GM18951 (cell line): Measurements from ENCODE around the gene PDE2A.

Source experiments
- POLR2A ChIP-seq: IDR thresholded peaks from 4 replicates; pipeline ENCODE4 v1.6.1; 2011; ENCODE audit warnings: mild to moderate bottlenecking; ENCODE audit not compliant: insufficient read length, insufficient read depth; ENCODE audit errors: extremely low read depth
- in situ Hi-C: fragments of 300-500 bp; cut with MboI; formaldehyde crosslinking; loops from one replicate; pipeline ENCODE4 v1.12.0; 2022; ENCODE audit warnings: low sequenced_read_pairs, mixed read lengths, inconsistent platforms; ENCODE audit not compliant: unreplicated experiment

PDE2A gene

GRCh38 chr11:72626414-72626936 is 47.7 kb downstream of the PDE2A start:
- no peak for TF ChIP-seq POLR2A
- in situ Hi-C loops: no loop called here

- no peak for TF ChIP-seq POLR2A
- in situ Hi-C loops: no loop called here
Observed at GRCh38 chr11:72625691-72626413, 48.4 kb downstream of the PDE2A start.

GRCh38 chr11:72624496-72625201 is 49.6 kb downstream of the PDE2A start:
- in situ Hi-C loops: no loop called here
- TF ChIP-seq POLR2A: no peak

DNA sequence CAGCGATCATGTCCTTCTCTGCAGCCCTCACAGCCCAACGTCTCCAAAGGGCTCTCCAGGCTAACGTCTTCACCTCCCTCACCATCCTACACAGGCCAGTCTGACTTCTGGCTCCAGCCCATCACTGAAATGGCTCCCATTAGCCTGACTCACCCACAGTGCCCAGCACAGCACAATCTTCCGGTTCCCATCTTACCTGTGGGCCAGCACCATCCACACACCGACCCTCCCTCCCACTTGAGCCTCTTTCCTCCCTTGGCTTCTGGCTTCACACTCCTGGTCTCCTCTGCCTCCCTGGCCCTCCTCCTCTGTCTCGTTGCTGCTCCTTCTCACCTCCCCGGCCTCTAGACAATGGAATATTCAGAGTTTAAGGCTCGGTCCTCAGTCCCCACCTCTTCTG is 51.2 kb downstream of the PDE2A start:
- TF ChIP-seq POLR2A: no peak
- in situ Hi-C loops: no loop called here

- in situ Hi-C loops: no loop called here
- no peak for TF ChIP-seq POLR2A
Observed at GRCh38 chr11:72621008-72621610, 53.1 kb downstream of the PDE2A start.

GRCh38 chr11:72618803-72619202 is 55.4 kb downstream of the PDE2A start:
- TF ChIP-seq POLR2A: no peak
- in situ Hi-C loops: no loop called here

- TF ChIP-seq POLR2A: no peak
- in situ Hi-C loops: no loop called here
Observed at GRCh38 chr11:72617080-72617762, 57.0 kb downstream of the PDE2A start.

DNA sequence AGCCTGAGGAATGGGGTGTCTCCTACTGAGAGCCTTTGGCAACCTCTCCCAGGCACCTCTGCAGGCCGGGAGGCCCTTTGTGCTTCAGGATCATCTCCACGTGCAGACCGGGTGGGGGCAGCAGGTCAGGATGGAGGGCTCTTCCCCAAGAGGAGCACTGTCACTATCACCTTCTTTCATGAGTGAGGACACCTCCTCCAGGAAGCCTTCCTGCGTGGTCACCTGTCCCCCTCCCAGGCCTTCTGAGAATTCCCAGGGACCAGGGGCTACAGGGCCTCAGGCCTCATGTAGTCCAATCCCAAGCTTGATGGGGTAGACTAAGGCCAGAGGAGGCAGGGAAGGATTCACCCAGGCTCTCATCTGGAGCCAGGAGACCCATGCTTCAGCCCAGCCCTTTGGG is 57.6 kb downstream of the PDE2A start:
- no peak for TF ChIP-seq POLR2A

GRCh38 chr11:72615329-72615728 is 58.9 kb downstream of the PDE2A start:
- no peak for TF ChIP-seq POLR2A
- in situ Hi-C loops: no loop called here

More for the DNA sequence above, 57.6 kb downstream of the PDE2A start:
- in situ Hi-C loops: no loop called here

GRCh38 chr11:72614381-72614780 is 59.8 kb downstream of the PDE2A start:
- in situ Hi-C loops: no loop called here

GRCh38 chr11:72613977-72614376 is 60.2 kb downstream of the PDE2A start:
- in situ Hi-C loops: no loop called here
- no peak for TF ChIP-seq POLR2A

More at GRCh38 chr11:72614381-72614780, 59.8 kb downstream of the PDE2A start:
- no peak for TF ChIP-seq POLR2A

DNA sequence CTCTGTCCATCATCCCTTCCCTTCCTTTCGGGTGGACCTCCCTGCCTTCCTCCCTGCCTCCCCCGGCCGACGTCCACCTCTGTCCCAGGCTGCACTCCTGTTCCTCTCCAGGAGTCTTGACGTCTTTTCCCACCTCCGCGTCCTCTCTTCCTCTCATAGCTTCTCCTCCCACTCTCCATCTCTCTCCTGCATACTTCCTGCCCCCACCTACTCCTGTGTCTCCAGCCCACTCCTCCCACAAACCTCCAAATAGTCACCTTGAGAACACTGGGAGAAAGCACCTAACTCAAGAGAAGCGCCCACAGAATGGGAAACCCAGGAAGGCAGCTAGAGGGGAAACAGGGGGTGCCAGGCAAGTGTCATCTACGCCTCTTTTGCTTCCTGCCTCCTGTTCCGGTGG is 60.8 kb downstream of the PDE2A start:
- in situ Hi-C loops: no loop called here

DNA sequence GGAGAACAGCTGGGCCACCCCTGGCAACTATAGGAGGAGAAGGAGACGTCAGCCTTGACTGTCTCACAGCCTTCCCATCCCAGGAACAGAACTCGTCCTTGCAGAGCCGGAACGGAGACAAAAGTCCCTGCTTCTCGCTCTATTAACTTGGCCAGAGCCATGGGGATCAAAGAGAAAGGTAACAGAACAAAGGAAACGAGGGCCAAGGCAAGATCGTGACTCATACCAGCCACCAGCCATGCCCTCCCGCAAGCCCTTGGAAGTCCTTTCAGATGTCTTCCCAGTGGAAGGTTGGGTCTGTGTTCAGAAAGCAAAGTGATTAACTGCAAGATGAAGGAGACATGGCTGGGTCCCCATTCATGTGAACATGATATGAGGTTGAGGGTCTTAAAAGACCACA is 64.7 kb downstream of the PDE2A start:
- in situ Hi-C loops: no loop called here
- no peak for TF ChIP-seq POLR2A

More for the DNA sequence above, 60.8 kb downstream of the PDE2A start:
- TF ChIP-seq POLR2A: no peak
